GM04503 (cell line): Measurements from ENCODE around the gene COQ8A.

Source experiments
- DNase-seq: peaks from one replicate; pipeline ENCODE4 v3.0.0-alpha.2; 2012; ENCODE audit warnings: low read depth

The COQ8A gene

GRCh38 chr1:226974544-226975258 lies 34.6 kb downstream of the COQ8A start:
- no peak for DNase-seq

- no peak for DNase-seq
Observed at GRCh38 chr1:226975259-226976250, 35.5 kb downstream of the COQ8A start.

GRCh38 chr1:226976276-226976977 lies 36.3 kb downstream of the COQ8A start:
- no peak for DNase-seq

- no peak for DNase-seq
Observed at GRCh38 chr1:226976978-226977642, 37.0 kb downstream of the COQ8A start.

- DNase-seq, result no peak
Observed at GRCh38 chr1:226977643-226978431, 37.7 kb downstream of the COQ8A start.

- no peak for DNase-seq
Observed at GRCh38 chr1:226978432-226979114, 38.5 kb downstream of the COQ8A start.

GRCh38 chr1:226979115-226979516 lies 39.0 kb downstream of the COQ8A start:
- no peak for DNase-seq

GRCh38 chr1:226979517-226980121 lies 39.5 kb downstream of the COQ8A start:
- no peak for DNase-seq

- DNase-seq, result no peak
Observed at GRCh38 chr1:226980122-226980560, 40.0 kb downstream of the COQ8A start.

GRCh38 chr1:226980565-226981385 lies 40.7 kb downstream of the COQ8A start:
- DNase-seq, result no peak

- DNase-seq, result no peak
Observed at GRCh38 chr1:226981386-226981817, 41.3 kb downstream of the COQ8A start.

GRCh38 chr1:226981838-226982237 lies 41.7 kb downstream of the COQ8A start:
- DNase-seq, result no peak

- DNase-seq, result no peak
Observed at GRCh38 chr1:226982451-226983177, 42.5 kb downstream of the COQ8A start.

- DNase-seq, result no peak
Observed at GRCh38 chr1:226983247-226983991, 43.3 kb downstream of the COQ8A start.

GRCh38 chr1:226983992-226984364 lies 43.9 kb downstream of the COQ8A start:
- no peak for DNase-seq

- no peak for DNase-seq
Observed at GRCh38 chr1:226984521-226985238, 44.6 kb downstream of the COQ8A start.
